VCaP (cell line): ENCODE results near the gene TNS3.

Source experiments
- H3K27ac ChIP-seq: fragments of 450-650 bp; 2 replicates; pipeline ENCODE4 v1.5.1; 2017
- TF ChIP-seq, protein P1 (sequence below): fragments of 450-650 bp; conservative IDR thresholded peaks from 2 replicates; pipeline ENCODE4 v1.5.1; 2017; ENCODE audit warnings: mild to moderate bottlenecking, moderate library complexity

Gene TNS3

DNA sequence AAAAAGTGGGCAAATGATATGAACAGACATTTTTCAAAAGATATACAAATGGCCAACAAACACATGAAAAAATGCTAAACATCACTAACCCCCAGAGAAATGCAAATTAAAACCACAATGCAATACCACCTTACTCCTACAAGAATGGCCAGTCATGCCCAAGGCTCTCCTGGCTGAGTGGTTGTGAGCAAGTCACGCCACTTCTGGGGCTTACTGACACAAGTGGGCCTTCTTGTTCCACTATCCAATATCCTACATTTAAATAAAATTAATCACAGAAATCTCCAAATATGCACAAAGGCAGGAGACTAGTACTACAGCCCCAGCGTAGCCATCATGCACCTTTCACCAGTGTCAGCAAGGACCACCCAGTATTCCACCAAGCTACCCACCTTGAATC is 181.9 kb downstream of the TNS3 start:
- TF ChIP-seq, protein P1, sequence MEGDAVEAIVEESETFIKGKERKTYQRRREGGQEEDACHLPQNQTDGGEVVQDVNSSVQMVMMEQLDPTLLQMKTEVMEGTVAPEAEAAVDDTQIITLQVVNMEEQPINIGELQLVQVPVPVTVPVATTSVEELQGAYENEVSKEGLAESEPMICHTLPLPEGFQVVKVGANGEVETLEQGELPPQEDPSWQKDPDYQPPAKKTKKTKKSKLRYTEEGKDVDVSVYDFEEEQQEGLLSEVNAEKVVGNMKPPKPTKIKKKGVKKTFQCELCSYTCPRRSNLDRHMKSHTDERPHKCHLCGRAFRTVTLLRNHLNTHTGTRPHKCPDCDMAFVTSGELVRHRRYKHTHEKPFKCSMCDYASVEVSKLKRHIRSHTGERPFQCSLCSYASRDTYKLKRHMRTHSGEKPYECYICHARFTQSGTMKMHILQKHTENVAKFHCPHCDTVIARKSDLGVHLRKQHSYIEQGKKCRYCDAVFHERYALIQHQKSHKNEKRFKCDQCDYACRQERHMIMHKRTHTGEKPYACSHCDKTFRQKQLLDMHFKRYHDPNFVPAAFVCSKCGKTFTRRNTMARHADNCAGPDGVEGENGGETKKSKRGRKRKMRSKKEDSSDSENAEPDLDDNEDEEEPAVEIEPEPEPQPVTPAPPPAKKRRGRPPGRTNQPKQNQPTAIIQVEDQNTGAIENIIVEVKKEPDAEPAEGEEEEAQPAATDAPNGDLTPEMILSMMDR, result no peak
- H3K27ac ChIP-seq, result no peak overlapping the region

DNA sequence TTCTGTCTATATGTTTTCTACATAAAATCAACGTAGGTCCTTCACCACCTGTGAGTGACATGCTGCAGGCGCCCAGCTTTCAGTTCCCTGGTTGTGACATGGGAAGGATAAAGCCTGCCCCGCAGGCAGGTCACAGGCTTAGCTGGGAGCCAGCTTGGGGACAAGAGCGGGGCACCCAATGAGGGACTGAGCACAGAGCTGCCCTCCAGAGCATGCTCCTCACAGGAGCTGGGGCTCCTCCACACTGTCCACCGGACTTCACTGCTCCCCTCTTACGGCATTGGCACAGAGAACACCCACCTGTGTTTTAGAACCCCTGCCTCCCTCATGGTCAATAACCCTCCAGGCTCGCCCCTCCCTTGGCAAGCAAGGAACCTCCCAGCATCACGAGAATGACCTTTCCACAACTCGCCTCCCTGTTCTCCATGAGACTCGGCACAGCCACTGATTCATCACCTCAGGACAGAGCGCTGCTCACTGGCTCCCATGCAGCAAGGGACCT is 187.1 kb downstream of the TNS3 start:
- TF ChIP-seq, protein P1, result no peak
- H3K27ac ChIP-seq, result no peak overlapping the region

DNA sequence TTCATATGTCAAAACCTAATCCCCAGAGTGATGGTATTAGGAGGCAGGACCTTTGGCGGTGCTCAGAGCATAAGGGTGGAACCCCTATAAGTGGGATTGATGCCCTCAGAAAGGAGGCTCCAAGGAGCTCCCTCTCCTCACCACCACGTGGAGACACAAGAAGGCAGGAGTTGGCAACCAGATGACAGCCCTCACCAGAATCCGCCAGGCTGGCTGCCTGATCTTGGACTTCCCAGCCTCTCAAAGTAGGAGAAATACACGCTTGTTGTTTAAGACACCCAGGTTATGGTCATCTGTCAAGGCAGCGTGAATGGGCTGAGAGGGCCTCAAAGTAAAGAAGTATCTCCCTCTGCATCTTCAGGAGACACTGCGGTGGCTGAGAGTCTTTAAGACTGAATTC is 187.7 kb downstream of the TNS3 start:
- H3K27ac ChIP-seq, result no peak overlapping the region
- TF ChIP-seq, protein P1, result no peak

DNA sequence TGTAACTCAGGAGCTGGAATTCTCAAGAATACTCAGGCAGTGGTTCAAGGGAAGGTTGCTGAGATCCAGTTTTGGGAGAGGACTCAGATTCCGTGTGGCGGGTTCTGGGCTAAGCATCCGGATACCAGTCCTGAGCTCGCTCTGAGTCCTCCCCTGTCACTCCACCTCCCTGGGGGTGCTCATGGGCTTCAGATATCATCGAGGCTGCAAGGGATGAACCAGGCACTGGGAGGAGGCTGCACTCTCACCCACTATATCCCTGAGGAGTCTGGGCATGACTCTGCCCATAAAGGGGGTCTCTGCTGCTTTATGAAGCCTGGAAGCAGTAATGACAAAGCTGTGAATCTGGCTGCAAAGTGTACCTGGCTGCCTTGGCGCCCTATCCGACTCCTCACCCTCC is 188.5 kb downstream of the TNS3 start:
- TF ChIP-seq, protein P1, result no peak

DNA sequence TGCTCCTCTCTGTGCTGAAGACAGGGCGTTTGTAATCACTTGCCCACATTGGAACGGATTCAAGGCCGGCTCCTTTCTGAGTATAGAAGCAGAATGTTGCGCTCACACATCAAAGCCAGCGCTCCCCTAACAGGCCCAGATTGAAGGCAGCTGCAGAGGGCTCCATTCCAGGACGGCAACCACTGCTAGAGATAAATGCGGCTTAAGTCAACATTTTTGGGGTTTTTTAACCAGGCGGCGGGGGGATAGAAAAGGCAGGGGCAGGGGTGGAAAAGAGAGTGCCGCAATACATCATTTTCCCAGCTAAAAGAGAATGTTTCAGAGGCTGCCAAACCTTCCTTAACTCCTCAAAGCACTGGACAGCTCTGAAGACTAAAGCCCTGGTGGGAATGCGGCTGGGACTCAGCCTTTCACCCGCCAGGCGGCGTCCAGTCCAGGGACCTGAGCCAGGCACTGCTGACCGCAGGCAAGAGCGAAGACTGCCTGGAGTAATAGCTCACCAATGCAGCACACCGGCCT is 189.6 kb downstream of the TNS3 start:
- H3K27ac ChIP-seq, result no peak overlapping the region
- TF ChIP-seq, protein P1, result no peak

More for the DNA sequence above, 188.5 kb downstream of the TNS3 start:
- no peak overlapping the region for H3K27ac ChIP-seq

DNA sequence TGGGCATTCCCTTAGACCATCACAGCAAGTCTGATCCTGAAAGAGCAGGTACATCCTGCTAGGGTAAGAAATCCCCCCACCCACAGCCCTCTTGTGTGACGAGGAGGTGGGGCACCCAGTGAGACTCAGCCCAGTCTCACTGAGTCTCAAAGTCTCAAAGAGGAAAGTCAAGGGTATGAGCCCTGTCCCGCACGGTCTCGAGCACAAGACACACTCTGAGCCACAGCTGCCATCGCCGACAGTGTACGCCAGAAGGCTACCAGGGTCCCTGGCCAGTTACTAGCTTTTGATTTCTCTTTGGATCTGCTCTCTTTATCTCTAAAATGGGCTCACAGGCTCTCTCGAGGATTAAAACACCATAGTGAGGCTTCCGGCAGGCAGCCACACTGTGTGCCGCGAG is 190.2 kb downstream of the TNS3 start:
- TF ChIP-seq, protein P1, result no peak
- H3K27ac ChIP-seq, result no peak overlapping the region

DNA sequence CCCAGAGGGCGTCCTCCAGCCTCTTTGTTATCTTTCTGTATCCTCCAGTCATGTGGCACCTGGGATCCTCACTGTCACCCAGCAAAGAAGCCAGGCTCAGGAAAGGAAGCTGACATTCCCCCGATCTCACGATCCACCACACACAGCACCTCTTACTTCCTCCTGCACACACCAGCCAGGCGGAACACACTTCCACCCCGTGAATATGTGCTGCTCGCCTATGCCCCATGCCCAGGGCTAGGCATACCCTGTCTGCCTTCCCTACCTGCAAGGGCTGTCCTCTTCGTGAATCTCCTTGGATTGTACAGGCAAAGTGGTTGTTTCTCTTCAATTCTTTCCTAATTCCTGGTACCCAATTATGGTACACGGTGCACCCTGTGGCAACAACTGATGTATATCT is 191.0 kb downstream of the TNS3 start:
- TF ChIP-seq, protein P1, result no peak
- no peak overlapping the region for H3K27ac ChIP-seq
